Endothelial cell of umbilical vein (primary cell): ENCODE results near the gene GFM2. TPM values are rescaled to one million over a fixed set of nuclear protein-coding genes. Genes with fewer than 3 reads are reported as not detected.

ENCODE experiments used
- BruUV-seq: library from RNA; stranded (reverse); fragments of 400-500 nt; replicated peaks from 2 replicates; lab custom pipeline; 2021; lab: Mats Ljungman, UMichigan
- CTCF ChIA-PET: fragments of 300-600, 350-600 bp; sonication (Branson Sonifier 250); formaldehyde crosslinking; loops from one replicate; lab custom pipeline; 2021; ENCODE audit warnings: antibody characterized with exemption, inconsistent platforms; lab: Charles Lee
- POLR2A ChIA-PET: fragments of 300-600, 350-600 bp; sonication (Branson Sonifier 250); formaldehyde crosslinking; loops from one replicate; lab custom pipeline; 2021; ENCODE audit warnings: antibody characterized with exemption, inconsistent platforms; lab: Charles Lee
- DNase-seq: peaks from one replicate; pipeline ENCODE4 v3.0.0-alpha.2; 2011; ENCODE audit warnings: low read depth, low spot score
- FAIRE-seq: peaks from 2 replicates; lab custom pipeline; 2011; peaks lifted over from hg19 to GRCh38; lab: Jason Lieb, UNC
- H2AFZ ChIP-seq: 2 replicates; pipeline ENCODE4 v1.6.0; 2012; ENCODE audit warnings: low read depth, low read length, control low read depth, inconsistent platforms
- H3K27ac ChIP-seq: 2 replicates; pipeline ENCODE4 v1.5.1; 2011; ENCODE audit warnings: low read depth, mild to moderate bottlenecking, control low read depth, low read length, moderate library complexity; ENCODE audit not compliant: insufficient read depth
- H3K27me3 ChIP-seq, 2 experiments: 2 replicates each; pipeline versions ENCODE4 v1.6.0 to v1.6.1; 2011; ENCODE audit warnings: low read length in 2 of 2, mixed read lengths in 1 of 2; ENCODE audit not compliant: control insufficient read depth in 2 of 2, insufficient read depth in 2 of 2
- H3K36me3 ChIP-seq, 2 experiments: 2 replicates in 1 of 2; 3 replicates in 1 of 2; pipeline ENCODE4 v1.5.1; 2011; ENCODE audit warnings: low read length in 2 of 2, mild to moderate bottlenecking in 1 of 2, moderate library complexity in 1 of 2; ENCODE audit not compliant: control insufficient read depth in 2 of 2, insufficient read depth in 2 of 2; ENCODE audit errors: extremely low read depth in 1 of 2
- H3K4me1 ChIP-seq: 3 replicates; pipeline ENCODE4 v1.5.1; 2011; ENCODE audit warnings: mild to moderate bottlenecking, low read length; ENCODE audit not compliant: control insufficient read depth, insufficient read depth; ENCODE audit errors: extremely low read depth
- H3K4me2 ChIP-seq: 2 replicates; pipeline ENCODE4 v1.6.1; 2011; ENCODE audit warnings: low read length, control low read depth, mixed read lengths; ENCODE audit not compliant: insufficient read depth
- H3K4me3 ChIP-seq, 3 experiments: fragments of 200-600 bp in 1 of 3; sonication (generic), shearing (Covaris generic) in 1 of 3; replicated peaks in 1 of 3; 2 replicates each; pipeline ENCODE4 v1.5.1; 2011 to 2016; ENCODE audit warnings: control low read depth in 3 of 3, low read length in 3 of 3, mild to moderate bottlenecking in 2 of 3, inconsistent platforms in 1 of 3, low read depth in 1 of 3, moderate library complexity in 1 of 3; ENCODE audit not compliant: insufficient read depth in 1 of 3
- H3K79me2 ChIP-seq: 2 replicates; pipeline ENCODE4 v1.6.0; 2012; ENCODE audit warnings: low read length, inconsistent platforms; ENCODE audit not compliant: control insufficient read depth, insufficient read depth
- H3K9ac ChIP-seq: replicated peaks from 2 replicates; pipeline ENCODE3; 2011; ENCODE audit warnings: low read length, control low read depth; ENCODE audit not compliant: insufficient read depth; ENCODE audit errors: extremely low read depth
- H3K9me1 ChIP-seq: replicated peaks from 3 replicates; pipeline ENCODE4 v1.6.0; 2011; ENCODE audit warnings: mild to moderate bottlenecking, low read length; ENCODE audit not compliant: control insufficient read depth, insufficient read depth; ENCODE audit errors: extremely low read depth
- H3K9me3 ChIP-seq: replicated peaks from 2 replicates; pipeline ENCODE4 v1.5.1; 2012; ENCODE audit warnings: low read length, inconsistent platforms; ENCODE audit not compliant: control insufficient read depth, insufficient read depth
- H4K20me1 ChIP-seq: replicated peaks from 2 replicates; pipeline ENCODE3; 2011; ENCODE audit warnings: mild to moderate bottlenecking, low read length; ENCODE audit not compliant: control insufficient read depth, insufficient read depth; ENCODE audit errors: extremely low read depth
- EZH2 ChIP-seq: IDR thresholded peaks from 2 replicates; pipeline ENCODE4 v1.6.1; 2012; ENCODE audit warnings: borderline replicate concordance, low read depth, mild to moderate bottlenecking, moderate library complexity, low read length, inconsistent platforms; ENCODE audit not compliant: severe bottlenecking
- FOS ChIP-seq: IDR thresholded peaks from 2 replicates; pipeline ENCODE4 v1.6.1; 2011; ENCODE audit warnings: mild to moderate bottlenecking, low read length, moderate library complexity, borderline replicate concordance; ENCODE audit not compliant: insufficient read depth
- GATA2 ChIP-seq: IDR thresholded peaks from 2 replicates; pipeline ENCODE4 v1.7.0; 2011; ENCODE audit warnings: low read depth, mild to moderate bottlenecking, moderate library complexity, mixed read lengths, low read length; ENCODE audit not compliant: insufficient read length, insufficient read depth
- JUN ChIP-seq: IDR thresholded peaks from 2 replicates; pipeline ENCODE4 v1.6.1; 2011; ENCODE audit warnings: borderline replicate concordance, low read depth; ENCODE audit not compliant: insufficient read length, insufficient read depth
- MYC ChIP-seq: IDR thresholded peaks from one replicate; pipeline ENCODE4 v1.6.1; 2011; ENCODE audit warnings: mild to moderate bottlenecking, low read depth, low read length
- POLR2A ChIP-seq: IDR thresholded peaks from 2 replicates; pipeline ENCODE4 v1.6.1; 2012; ENCODE audit warnings: low read depth, mild to moderate bottlenecking, control low read depth, low read length
- POLR2AphosphoS5 ChIP-seq: IDR thresholded peaks from 2 replicates; pipeline ENCODE4 v1.6.1; 2012; ENCODE audit warnings: low read depth, mild to moderate bottlenecking, control low read depth, low read length, moderate library complexity; ENCODE audit not compliant: insufficient read depth
- dilution Hi-C: fragments of 300-500 bp; cut with MboI; formaldehyde crosslinking; loops from one replicate; pipeline ENCODE4 v1.15.0; 2019; ENCODE audit warnings: low sequenced_read_pairs; ENCODE audit not compliant: extremely low pct_ligation_motif_present
- intact Hi-C: fragments of 100-400 bp; cut with micrococcal nuclease; formaldehyde crosslinking; loops from one replicate; pipeline ENCODE4 v1.10.0; 2022
- polyA plus RNA-seq, 4 experiments: library from polyadenylated mRNA; depleted of rRNA in 3 of 4; stranded (reverse) in 3 of 4; unstranded in 1 of 4; fragments of >200 nt; gene quantifications; 2 replicates each; pipeline versions ENCODE4 v1.2.1 to v1.2.3, GENCODE V29; 2011 to 2012; ENCODE audit warnings: missing spikeins in 1 of 4
- total RNA-seq: library from RNA; stranded (reverse); gene quantifications from 2 replicates; pipeline ENCODE4 v1.2.3, GENCODE V29; 2021
- TF ChIP-seq, protein P1 (sequence below), 2 donors: IDR thresholded peaks; 1 replicate in 1 of 2; 2 replicates in 1 of 2; pipeline ENCODE4 v1.5.1; 2011; ENCODE audit warnings: low read length in 2 of 2, mild to moderate bottlenecking in 2 of 2, moderate library complexity in 2 of 2, control low read depth in 1 of 2, inconsistent platforms in 1 of 2, low read depth in 1 of 2; ENCODE audit not compliant: insufficient read depth in 1 of 2; ENCODE audit errors: extremely low read depth in 1 of 2
- TF ChIP-seq, protein P2 (sequence below): IDR thresholded peaks from 2 replicates; pipeline ENCODE4 v1.6.1; 2011; ENCODE audit not compliant: insufficient read depth, insufficient read length

GFM2 gene
- total and polyA plus RNA-seq, 2 donors (not counting 3 experiments of a cell fraction or from before 2014, with no cell fraction given) = 16.5 to 29.0 TPM

DNA sequence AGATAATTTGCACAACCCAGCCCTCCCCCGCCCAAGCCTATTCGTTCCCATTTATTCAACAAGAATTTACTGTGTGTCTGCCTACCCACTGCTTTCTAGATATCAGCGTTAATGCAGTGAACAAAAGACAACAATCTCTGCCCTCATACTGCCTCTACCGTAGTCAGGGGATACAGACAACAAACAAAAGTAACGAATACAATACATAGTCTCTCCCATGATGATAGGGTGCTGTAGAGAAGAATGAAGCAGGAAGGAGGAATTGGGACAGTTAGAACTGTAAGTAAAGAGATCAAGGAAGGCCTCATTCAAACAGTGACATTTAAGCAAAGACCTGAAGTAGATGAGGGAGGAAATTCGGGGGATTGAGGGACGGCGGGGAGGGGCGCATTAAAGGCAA is 1.7 kb downstream of the GFM2 start:
- intact Hi-C loops = no loop called here

More for the DNA sequence above, 1.7 kb downstream of the GFM2 start:
- Histone ChIP-seq H4K20me1 (peaks cover 2% of the 10 kb centered on the region), H3K4me3 (no peak overlapping the region), H3K9me1 (no peaks in the 10 kb centered on the region), H3K79me2 (peaks cover 40% of the 10 kb centered on the region), H2AFZ (no peak overlapping the region), H3K9ac (peak overlapping the region; percentile 24), H3K27ac (no peak overlapping the region), H3K36me3 (no peaks in the 10 kb centered on the region), H3K4me1 (peaks cover 17% of the 10 kb centered on the region), H3K9me3 (no peaks in the 10 kb centered on the region), H3K4me2 (no peak overlapping the region), H3K27me3 (no peaks in the 10 kb centered on the region)
- POLR2A ChIA-PET = no interaction called here
- CTCF ChIA-PET = no interaction called here
- FAIRE-seq = no peak
- dilution Hi-C loops = no loop called here
- DNase-seq = peak; percentile 24
- TF ChIP-seq, protein P1, sequence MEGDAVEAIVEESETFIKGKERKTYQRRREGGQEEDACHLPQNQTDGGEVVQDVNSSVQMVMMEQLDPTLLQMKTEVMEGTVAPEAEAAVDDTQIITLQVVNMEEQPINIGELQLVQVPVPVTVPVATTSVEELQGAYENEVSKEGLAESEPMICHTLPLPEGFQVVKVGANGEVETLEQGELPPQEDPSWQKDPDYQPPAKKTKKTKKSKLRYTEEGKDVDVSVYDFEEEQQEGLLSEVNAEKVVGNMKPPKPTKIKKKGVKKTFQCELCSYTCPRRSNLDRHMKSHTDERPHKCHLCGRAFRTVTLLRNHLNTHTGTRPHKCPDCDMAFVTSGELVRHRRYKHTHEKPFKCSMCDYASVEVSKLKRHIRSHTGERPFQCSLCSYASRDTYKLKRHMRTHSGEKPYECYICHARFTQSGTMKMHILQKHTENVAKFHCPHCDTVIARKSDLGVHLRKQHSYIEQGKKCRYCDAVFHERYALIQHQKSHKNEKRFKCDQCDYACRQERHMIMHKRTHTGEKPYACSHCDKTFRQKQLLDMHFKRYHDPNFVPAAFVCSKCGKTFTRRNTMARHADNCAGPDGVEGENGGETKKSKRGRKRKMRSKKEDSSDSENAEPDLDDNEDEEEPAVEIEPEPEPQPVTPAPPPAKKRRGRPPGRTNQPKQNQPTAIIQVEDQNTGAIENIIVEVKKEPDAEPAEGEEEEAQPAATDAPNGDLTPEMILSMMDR (IDR thresholded peaks at IDR 0.05; ENCODE audit: extremely low read depth in 1 of 2, insufficient read depth in 1 of 2, low read depth in 1 of 2, low read length in 2 of 2) = no peak
- TF ChIP-seq MYC = no peak
- no peak for TF ChIP-seq JUN
- TF ChIP-seq FOS = no peak
- TF ChIP-seq POLR2AphosphoS5 = no peak
- TF ChIP-seq, protein P2, sequence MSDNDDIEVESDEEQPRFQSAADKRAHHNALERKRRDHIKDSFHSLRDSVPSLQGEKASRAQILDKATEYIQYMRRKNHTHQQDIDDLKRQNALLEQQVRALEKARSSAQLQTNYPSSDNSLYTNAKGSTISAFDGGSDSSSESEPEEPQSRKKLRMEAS = no peak
- no peak for TF ChIP-seq POLR2A
- TF ChIP-seq EZH2 = no peak
- TF ChIP-seq GATA2 = no peak
- no TSS peak for BruUV-seq
